ENCODE results near the gene AHCYL1. TPM values are rescaled to one million over a fixed set of nuclear protein-coding genes. Genes with fewer than 3 reads are reported as not detected.

AHCYL1 gene
- polyA plus RNA-seq, 1 experiment = 95.5 TPM

GRCh38 chr1:109974191-109974590, 10.4 kb upstream of the AHCYL1 start:
- no peaks in the 10 kb centered on the region for H3K36me3 ChIP-seq (ENCODE audit: control insufficient read depth, insufficient read depth, low read length)
- POLR2A ChIA-PET = interaction anchor here (0.6 kb wide), 1 partner anchor 9 kb away, joined by 3 read pairs; no protein-coding TSS in a partner anchor
- no peak for DNase-seq (ENCODE audit: low read depth)
- H3K27me3 ChIP-seq (ENCODE audit: control insufficient read depth, insufficient read depth, low read length) = no peaks in the 10 kb centered on the region
- TF ChIP-seq, protein P1, sequence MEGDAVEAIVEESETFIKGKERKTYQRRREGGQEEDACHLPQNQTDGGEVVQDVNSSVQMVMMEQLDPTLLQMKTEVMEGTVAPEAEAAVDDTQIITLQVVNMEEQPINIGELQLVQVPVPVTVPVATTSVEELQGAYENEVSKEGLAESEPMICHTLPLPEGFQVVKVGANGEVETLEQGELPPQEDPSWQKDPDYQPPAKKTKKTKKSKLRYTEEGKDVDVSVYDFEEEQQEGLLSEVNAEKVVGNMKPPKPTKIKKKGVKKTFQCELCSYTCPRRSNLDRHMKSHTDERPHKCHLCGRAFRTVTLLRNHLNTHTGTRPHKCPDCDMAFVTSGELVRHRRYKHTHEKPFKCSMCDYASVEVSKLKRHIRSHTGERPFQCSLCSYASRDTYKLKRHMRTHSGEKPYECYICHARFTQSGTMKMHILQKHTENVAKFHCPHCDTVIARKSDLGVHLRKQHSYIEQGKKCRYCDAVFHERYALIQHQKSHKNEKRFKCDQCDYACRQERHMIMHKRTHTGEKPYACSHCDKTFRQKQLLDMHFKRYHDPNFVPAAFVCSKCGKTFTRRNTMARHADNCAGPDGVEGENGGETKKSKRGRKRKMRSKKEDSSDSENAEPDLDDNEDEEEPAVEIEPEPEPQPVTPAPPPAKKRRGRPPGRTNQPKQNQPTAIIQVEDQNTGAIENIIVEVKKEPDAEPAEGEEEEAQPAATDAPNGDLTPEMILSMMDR (IDR thresholded peaks at IDR 0.05; ENCODE audit: insufficient read depth, low read depth, low read length) = no peak
- H3K4me3 ChIP-seq (ENCODE audit: low read depth, low read length) = no peak overlapping the region
- CTCF ChIA-PET = interaction anchor here (2.4 kb wide), 1 partner anchor 10 kb away, joined by 15 read pairs; the partner anchor contains the start of gene AHCYL1

DNA sequence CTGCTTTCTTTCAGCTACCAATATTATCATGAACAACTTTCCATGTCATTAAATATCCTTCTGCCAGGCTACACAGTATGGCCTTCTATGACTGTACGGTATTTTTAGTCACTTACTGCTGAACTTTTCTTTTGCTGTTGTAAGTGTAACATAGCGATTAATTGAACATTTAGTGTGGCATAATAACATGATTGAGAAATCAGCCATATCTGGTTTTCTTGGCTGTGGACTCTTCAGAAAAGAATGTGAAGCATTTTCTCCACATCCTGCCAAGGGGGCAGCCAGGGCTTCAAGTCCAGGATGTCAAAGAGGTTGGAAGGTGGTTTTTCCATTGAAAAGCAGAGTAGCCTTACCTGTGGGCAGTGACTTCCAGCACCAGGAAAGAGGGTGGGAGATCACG, 8.8 kb upstream of the AHCYL1 start:
- Histone ChIP-seq H3K27me3 (ENCODE audit: control insufficient read depth, insufficient read depth, low read length) (no peaks in the 10 kb centered on the region), H3K36me3 (ENCODE audit: control insufficient read depth, insufficient read depth, low read length) (no peaks in the 10 kb centered on the region), H3K4me3 (ENCODE audit: low read depth, low read length) (no peak overlapping the region)
- peak; percentile 63 for DNase-seq (ENCODE audit: low read depth)
- TF ChIP-seq, protein P1 (IDR thresholded peaks at IDR 0.05; ENCODE audit: insufficient read depth, low read depth, low read length) = no peak
- ChIA-PET CTCF (interaction anchor here (1.6 to 14.6 kb wide), 2 partner anchors 9 to 194 kb away, joined by 7 to 763 read pairs; partner anchors contain the start of gene AHCYL1), POLR2A (no interaction called here)

GRCh38 chr1:109976762-109977161, 7.8 kb upstream of the AHCYL1 start:
- Histone ChIP-seq H3K36me3 (ENCODE audit: control insufficient read depth, insufficient read depth, low read length) (no peaks in the 10 kb centered on the region), H3K27me3 (ENCODE audit: control insufficient read depth, insufficient read depth, low read length) (no peaks in the 10 kb centered on the region), H3K4me3 (ENCODE audit: low read depth, low read length) (no peak overlapping the region)
- no peak for DNase-seq (ENCODE audit: low read depth)
- CTCF ChIA-PET = interaction anchor here (1.4 to 14.6 kb wide), 5 partner anchors 8 to 195 kb away, joined by 4 to 763 read pairs (median 7); partner anchors contain the start of gene AHCYL1
- TF ChIP-seq, protein P1 (IDR thresholded peaks at IDR 0.05; ENCODE audit: insufficient read depth, low read depth, low read length) = no peak
- POLR2A ChIA-PET = interaction anchor here (0.5 kb wide), 1 partner anchor 164 kb away, joined by 3 read pairs; no protein-coding TSS in a partner anchor

DNA sequence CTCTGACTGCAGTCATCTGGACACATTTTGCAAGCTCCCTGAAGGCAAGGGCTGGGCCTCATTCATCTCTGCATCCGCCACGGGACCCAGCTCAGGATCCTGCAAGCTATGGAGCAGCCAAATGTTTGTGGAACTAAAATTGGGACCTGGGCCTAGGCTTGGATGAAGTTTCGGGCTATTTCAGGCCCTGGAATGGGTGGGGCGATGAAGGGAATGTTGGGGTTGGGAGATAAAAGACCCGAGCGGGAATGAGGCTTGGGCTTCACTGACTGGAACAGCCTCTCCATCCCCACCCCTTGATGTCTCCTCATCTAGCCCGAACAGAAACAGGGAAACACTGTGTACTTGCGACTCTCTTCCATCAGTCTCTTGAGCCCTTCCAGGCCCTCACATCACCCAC, 7.3 kb upstream of the AHCYL1 start:
- Histone ChIP-seq H3K27me3 (ENCODE audit: control insufficient read depth, insufficient read depth, low read length) (no peaks in the 10 kb centered on the region), H3K4me3 (ENCODE audit: low read depth, low read length) (no peak overlapping the region), H3K36me3 (ENCODE audit: control insufficient read depth, insufficient read depth, low read length) (no peaks in the 10 kb centered on the region)
- no peak for DNase-seq (ENCODE audit: low read depth)
- TF ChIP-seq, protein P1 (IDR thresholded peaks at IDR 0.05; ENCODE audit: insufficient read depth, low read depth, low read length) = no peak
- POLR2A ChIA-PET = no interaction called here
- CTCF ChIA-PET = interaction anchor here (0.6 to 14.6 kb wide), 6 partner anchors 18 to 196 kb away, joined by 3 to 763 read pairs (median 4); no protein-coding TSS in a partner anchor

DNA sequence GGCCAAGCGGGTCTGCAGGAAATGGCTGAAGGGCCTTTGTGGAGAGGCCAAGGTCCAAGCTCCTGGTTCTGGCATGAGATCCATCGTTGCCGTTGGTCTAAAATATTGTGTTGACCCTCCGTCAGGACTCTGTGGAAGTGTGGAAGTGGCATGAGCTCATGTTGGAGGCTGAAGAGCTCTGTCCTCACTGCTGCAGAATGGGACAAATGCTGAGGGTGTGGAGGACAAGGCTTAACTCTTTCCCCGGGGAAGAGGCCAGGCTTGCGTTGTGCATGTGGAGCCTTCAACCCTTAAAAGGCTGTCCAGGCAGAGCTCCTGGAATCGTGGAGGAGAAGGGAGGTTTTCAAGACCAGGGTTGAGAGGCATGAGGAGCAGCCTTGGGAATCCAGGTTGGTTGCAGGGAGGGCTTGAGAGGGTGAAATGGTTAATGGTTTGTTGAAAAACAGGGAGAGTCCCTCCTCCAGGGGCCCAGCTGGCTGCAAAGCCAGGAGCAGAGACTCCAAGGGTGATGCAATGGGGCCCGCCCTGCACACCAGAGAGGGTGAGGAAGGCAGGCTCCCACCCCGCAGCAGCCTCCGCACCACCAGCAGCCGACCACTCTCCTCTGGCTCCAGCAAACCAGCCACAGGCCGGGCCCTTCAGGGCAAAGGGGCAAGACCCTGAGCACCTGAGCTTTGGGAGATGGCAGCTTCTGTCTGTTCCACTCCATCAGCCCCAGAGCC, 6.7 kb upstream of the AHCYL1 start:
- no peak for DNase-seq (ENCODE audit: low read depth)
- ChIA-PET CTCF (interaction anchor here (0.6 to 14.6 kb wide), 6 partner anchors 18 to 197 kb away, joined by 3 to 763 read pairs (median 4); no protein-coding TSS in a partner anchor), POLR2A (no interaction called here)
- Histone ChIP-seq H3K4me3 (ENCODE audit: low read depth, low read length) (no peak overlapping the region), H3K27me3 (ENCODE audit: control insufficient read depth, insufficient read depth, low read length) (no peaks in the 10 kb centered on the region), H3K36me3 (ENCODE audit: control insufficient read depth, insufficient read depth, low read length) (no peaks in the 10 kb centered on the region)
- TF ChIP-seq, protein P1 (IDR thresholded peaks at IDR 0.05; ENCODE audit: insufficient read depth, low read depth, low read length) = no peak

All from BJ (cell line).